Sciatic nerve (tissue), 2 donors: ENCODE measurements around the gene PSENEN. TPM values are rescaled to one million over a fixed set of nuclear protein-coding genes. Genes with fewer than 3 reads are reported as not detected.
A peak's percentile ranks its signal among the peaks of the same experiment; 100 is the strongest.

Source experiments
- ATAC-seq: fragments of 200-7000 bp; cut with Tn5 transposase; one replicate; pipeline ENCODE4 v1.9.1; 2020; ENCODE audit warnings: mild to moderate bottlenecking, moderate library complexity
- DNase-seq: peaks from one replicate; pipeline ENCODE4 v3.0.0-alpha.2; 2020; ENCODE audit warnings: low spot score
- intact Hi-C: fragments of 100-400 bp; cut with DNase I; formaldehyde crosslinking; loops from one replicate; pipeline ENCODE4 v1.14.2; 2022
- total RNA-seq: library from RNA; stranded (reverse); fragmentation: NEBNext Ultra II Directional; extraction: Animal tissue kit (Norgen Biotek cat#: 25700); gene quantifications from one replicate; pipeline ENCODE4 v1.2.1, GENCODE V29; 2021
- donor health status: DM: no; HTN: no; CAD: no.
- donor health status: DM: no; HTN: no; CAD: no.

PSENEN gene
- total RNA-seq, 1 donor from 2014 or later: 45.6 TPM

DNA sequence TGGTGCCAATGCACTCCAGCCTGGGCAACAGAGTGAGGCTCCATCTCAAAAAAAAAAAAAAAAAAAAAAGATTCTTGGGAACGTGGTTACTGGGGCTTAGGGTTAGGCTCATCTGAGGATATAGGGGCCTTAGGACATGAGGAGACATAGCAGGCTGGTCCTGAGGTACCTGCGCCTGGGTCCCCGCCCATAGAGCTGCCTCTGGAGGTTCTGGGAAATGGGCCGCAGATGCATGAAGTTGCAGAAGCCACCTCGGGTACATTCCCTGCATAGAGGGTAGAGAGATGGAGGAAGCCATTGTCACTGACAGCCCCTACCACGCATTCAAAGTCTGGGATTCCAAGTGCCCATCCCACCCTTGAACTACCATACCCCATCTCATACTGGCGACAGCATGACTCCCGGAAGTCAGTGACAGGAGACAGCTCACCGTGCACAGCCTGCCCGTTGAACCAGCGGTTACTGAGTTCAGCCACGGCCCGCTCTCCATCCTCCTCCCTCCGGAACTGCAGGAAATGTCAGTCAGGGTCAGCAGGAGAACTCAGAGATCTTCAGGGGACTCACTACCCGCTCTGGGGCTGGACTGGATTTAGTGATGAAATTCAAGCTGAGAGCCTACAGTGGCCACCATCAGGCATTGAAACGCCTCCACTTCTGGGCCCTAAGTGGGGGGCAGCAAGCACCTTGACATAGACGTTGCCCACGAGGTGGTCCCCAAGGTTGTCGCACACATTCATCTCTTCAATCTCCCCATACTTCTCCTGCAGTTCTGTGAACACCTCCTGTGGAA is 1.6 kb upstream of the PSENEN start:
- no peak for DNase-seq
- ATAC-seq: no peak
- intact Hi-C loops: no loop called here

DNA sequence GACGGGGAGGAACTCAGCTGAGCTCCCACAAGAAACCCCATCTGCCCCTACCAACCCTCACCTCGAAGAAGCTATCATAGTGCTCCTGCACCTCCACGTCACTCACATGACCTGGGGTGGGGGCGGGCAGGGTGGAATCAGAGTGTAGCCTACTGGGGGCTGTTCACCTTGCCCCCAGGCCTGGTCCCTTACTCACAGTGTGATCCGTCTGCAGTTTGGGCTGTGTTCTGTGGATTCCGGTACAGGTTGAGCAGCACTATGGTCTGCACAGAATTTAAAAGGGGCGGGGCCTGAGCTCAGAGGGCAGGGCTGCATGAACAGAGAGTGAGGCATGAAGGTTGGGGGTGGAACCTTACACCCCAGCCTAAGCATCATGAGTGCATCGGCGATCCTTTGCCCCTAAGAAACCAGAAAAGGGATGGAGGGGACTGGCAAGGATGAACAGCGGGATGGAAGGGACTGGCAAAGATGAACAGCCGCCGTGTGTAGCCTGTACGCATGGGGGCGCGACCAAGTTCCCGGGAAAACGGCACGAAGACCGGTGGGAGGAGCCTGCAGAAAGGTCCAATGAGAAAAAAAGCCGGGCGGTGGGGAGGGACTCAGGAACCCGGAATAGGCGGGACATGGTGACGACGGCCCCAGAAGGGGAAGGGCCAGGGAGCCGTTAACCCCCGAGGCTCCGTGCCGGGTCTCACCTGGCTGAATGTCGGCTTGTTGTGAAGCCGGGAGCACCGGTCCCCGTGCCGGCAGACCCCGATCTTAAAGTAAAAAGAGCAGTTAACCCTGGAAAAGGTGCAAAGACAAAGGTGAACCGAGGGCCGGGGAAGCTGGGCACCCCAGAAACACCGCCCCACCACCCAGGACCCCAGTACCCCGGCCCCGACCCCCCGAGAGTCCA is 772 bp upstream of the PSENEN start:
- ATAC-seq (peak; percentile 82), DNase-seq (peak; percentile 96)
- intact Hi-C loops: no loop called here

DNA sequence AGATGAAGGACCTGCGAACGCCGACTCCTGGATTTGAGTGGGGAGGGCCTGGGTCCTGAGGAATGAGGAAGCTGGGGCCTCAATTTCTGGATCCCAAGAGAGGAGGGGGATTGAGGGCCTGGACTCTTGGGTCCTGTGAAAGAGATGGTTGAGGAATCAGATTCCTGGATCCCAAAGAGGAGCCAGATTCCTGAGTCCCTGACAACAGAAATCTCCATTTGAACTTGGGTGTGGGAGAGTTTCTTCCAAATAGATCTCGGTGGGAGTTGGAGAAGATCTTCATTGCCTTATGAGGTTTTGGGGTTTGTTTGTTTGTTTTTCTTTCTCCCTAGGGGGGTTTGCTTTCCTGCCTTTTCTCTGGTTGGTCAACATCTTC is 624 bp downstream of the PSENEN start:
- intact Hi-C loops: no loop called here

GRCh38 chr19:35746531-35746930 is 1.1 kb downstream of the PSENEN start:
- intact Hi-C loops: no loop called here
- DNase-seq (no peak), ATAC-seq (no peak)

More for the DNA sequence above, 624 bp downstream of the PSENEN start:
- DNase-seq (no peak), ATAC-seq (no peak)

DNA sequence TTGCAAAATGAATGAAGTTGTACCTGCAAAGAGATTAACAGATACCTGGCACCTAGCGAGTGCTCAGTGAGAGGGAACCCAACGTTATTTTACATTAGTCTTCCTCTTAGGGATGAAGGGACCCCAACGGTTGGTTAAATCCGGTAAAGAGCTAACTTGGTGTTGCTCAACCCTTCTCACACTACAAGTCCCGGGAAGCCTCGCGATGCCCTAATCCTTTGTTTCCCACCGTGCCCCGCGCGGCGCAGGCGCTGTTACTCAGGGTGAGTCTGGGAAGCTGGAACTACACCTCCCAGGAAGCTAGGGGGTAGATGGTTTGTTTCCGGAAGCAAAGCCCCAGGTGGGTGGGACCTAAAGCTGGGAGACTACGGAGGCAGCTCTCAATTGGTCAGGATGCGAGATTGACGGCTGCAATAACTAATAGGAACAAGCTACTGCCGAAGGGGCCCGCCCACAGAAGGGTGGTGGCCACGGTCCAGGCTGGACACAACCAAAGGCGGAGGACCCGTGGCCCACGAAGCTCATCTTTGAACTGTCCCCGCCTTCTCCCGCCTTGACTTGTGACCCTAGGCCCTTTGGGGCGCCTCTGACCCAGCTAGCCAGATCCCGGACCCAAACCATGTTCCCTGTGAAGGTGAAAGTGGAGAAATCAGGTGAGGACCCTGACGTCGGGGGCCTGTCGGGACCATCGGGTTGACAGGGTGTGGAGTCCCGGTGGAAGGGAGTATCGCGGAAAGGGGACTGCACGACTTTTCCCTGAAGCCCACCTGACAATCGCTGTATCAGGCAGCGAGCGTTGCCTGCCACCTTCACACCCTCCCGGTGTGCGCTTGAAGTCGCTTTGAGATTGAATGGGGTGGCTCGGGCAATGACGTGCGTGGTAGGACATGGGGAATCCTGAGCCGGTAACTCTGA is 2.9 kb downstream of the PSENEN start, which contains the start of gene LIN37:
TSS of gene LIN37 (plus strand) at position 471 of the 915 bp plus-strand sequence. CDS start at position 620, 149 bp downstream.
- peak; percentile 92 for ATAC-seq
- DNase-seq: peak; percentile 99
- intact Hi-C loops: no loop called here

- no peak for DNase-seq
- intact Hi-C loops: no loop called here
- no peak for ATAC-seq
Observed at GRCh38 chr19:35750167-35750566, 4.7 kb downstream of the PSENEN start.

- ATAC-seq (no peak), DNase-seq (no peak)
- intact Hi-C loops: no loop called here
Observed at GRCh38 chr19:35751839-35752745, 6.6 kb downstream of the PSENEN start.

GRCh38 chr19:35752746-35753350 is 7.4 kb downstream of the PSENEN start:
- ATAC-seq: no peak
- DNase-seq: no peak
- intact Hi-C loops: no loop called here

- DNase-seq (no peak), ATAC-seq (no peak)
- intact Hi-C loops: no loop called here
Observed at GRCh38 chr19:35753634-35754369, 8.4 kb downstream of the PSENEN start.

GRCh38 chr19:35754370-35755130 is 9.1 kb downstream of the PSENEN start:
- ATAC-seq: no peak
- no peak for DNase-seq
- intact Hi-C loops: no loop called here

- peak; percentile 60 for ATAC-seq
- intact Hi-C loops: no loop called here
Observed at GRCh38 chr19:35755131-35755549, 9.7 kb downstream of the PSENEN start.

GRCh38 chr19:35755550-35756376 is 10.3 kb downstream of the PSENEN start:
- ATAC-seq (peak; percentile 51), DNase-seq (peak; percentile 93)
- intact Hi-C loops: no loop called here

More at GRCh38 chr19:35755131-35755549, 9.7 kb downstream of the PSENEN start:
- no peak for DNase-seq

- intact Hi-C loops: no loop called here
- DNase-seq (peak; percentile 82), ATAC-seq (peak; percentile 25)
Observed at GRCh38 chr19:35756377-35757230, 11.2 kb downstream of the PSENEN start, which contains the start of gene HSPB6. HSPB6 (minus strand) TSS chr19:35757029; CDS start chr19:35757008, 21 bp downstream.

DNA sequence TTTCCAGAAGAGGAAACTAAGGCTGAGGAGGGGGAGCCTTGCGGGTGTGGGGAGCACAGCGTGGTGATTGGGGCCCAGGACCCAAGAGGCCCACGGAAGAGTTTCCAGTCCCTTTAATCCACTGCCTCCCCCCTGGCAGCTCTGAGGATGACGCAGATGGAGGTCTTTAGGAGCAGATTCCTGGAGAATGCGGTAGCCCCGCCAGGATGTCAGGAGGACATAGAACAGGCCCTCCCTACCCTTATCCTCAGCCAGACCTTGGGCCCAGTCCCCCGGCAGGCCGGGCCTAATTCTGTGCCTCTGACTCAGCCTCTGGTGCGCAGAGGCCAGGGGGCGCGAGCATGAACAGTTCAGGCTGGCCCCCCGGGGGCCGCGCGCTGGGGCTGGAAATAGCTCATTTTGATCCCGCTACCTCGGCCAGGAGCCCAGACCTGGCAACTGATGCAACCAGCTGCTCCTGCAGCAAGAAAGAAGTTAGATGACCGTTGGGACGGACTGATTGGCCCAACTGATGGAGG is 11.8 kb downstream of the PSENEN start:
- intact Hi-C loops: no loop called here
- ATAC-seq (peak; percentile 75), DNase-seq (peak; percentile 91)
